ENCODE results near the gene ERC1.

GRCh38 chr12:1481326-1481725 is 490.3 kb downstream of the ERC1 start:
- TF ChIP-seq CTCF (IDR thresholded peaks at IDR 0.05; ENCODE audit: extremely low read depth in 1 of 2, insufficient read depth in 1 of 2, low read depth in 1 of 2, low read length in 2 of 2) (no peak), EZH2 (IDR thresholded peaks at IDR 0.05; ENCODE audit: borderline replicate concordance, low read depth, low read length, severe bottlenecking) (no peak), GATA2 (IDR thresholded peaks at IDR 0.05; ENCODE audit: insufficient read depth, insufficient read length, low read depth, low read length) (no peak), POLR2A (IDR thresholded peaks at IDR 0.05; ENCODE audit: low read depth, low read length) (no peak), POLR2AphosphoS5 (IDR thresholded peaks at IDR 0.05; ENCODE audit: insufficient read depth, low read depth, low read length) (no peak), FOS (IDR thresholded peaks at IDR 0.05; ENCODE audit: borderline replicate concordance, insufficient read depth, low read length) (no peak), JUN (IDR thresholded peaks at IDR 0.05; ENCODE audit: borderline replicate concordance, insufficient read depth, insufficient read length, low read depth) (no peak), MYC (IDR thresholded peaks at IDR 0.05; ENCODE audit: low read depth, low read length) (no peak)
